ENCODE results near the gene PTPRT. TPM values are rescaled to one million over a fixed set of nuclear protein-coding genes. Genes with fewer than 3 reads are reported as not detected.

Gene PTPRT
- total RNA-seq, 2 donors from 2014 or later, result not detected

DNA sequence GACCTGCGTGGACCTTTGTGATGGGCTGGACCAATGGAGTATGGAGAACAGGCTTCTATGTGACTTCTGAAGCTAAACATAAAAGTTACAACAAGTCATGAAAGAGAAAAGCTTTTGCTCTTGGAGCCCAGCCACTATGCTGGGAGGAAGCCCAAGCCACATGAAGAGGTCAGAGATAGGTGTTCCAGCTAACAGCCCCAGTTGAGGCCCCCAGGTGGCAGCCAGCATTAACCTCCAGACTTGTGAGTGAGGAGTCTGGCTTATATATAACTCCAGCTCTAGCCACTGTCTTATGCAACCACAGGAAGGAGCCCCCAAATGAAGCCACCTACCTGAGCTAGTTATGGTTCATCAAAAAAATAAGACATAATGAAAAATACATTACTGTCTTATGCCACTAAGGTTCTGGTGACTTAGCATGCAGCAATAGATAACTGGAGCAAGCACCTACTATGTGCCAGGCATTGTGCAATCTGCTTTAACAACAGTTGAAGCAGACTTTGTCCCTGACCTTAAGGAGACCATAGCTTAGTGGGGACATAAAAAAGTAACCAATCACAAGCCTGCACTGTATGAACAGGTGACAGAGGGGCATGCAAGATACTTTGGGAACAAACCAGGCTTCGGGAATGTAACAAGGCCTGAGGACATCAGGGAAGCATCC is 599.6 kb downstream of the PTPRT start:
- no peaks in the 10 kb centered on the region for H3K4me1 ChIP-seq (ENCODE audit: control insufficient read depth in 1 of 2, low read depth in 2 of 2)
- no peak overlapping the region for H3K27ac ChIP-seq
- no peak for DNase-seq (ENCODE audit: low spot score)
- ATAC-seq (ENCODE audit: insufficient number of reproducible peaks, low FRiP score, low read depth), result no peak
- TF ChIP-seq, protein P1, sequence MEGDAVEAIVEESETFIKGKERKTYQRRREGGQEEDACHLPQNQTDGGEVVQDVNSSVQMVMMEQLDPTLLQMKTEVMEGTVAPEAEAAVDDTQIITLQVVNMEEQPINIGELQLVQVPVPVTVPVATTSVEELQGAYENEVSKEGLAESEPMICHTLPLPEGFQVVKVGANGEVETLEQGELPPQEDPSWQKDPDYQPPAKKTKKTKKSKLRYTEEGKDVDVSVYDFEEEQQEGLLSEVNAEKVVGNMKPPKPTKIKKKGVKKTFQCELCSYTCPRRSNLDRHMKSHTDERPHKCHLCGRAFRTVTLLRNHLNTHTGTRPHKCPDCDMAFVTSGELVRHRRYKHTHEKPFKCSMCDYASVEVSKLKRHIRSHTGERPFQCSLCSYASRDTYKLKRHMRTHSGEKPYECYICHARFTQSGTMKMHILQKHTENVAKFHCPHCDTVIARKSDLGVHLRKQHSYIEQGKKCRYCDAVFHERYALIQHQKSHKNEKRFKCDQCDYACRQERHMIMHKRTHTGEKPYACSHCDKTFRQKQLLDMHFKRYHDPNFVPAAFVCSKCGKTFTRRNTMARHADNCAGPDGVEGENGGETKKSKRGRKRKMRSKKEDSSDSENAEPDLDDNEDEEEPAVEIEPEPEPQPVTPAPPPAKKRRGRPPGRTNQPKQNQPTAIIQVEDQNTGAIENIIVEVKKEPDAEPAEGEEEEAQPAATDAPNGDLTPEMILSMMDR (IDR thresholded peaks at IDR 0.05), result no peak
- H3K27me3 ChIP-seq (replicated peaks; ENCODE audit: insufficient read depth), result no peaks in the 10 kb centered on the region
- no peaks in the 10 kb centered on the region for H3K36me3 ChIP-seq
- no peak overlapping the region for H3K4me3 ChIP-seq
- H3K9me3 ChIP-seq, result no peaks in the 10 kb centered on the region

DNA sequence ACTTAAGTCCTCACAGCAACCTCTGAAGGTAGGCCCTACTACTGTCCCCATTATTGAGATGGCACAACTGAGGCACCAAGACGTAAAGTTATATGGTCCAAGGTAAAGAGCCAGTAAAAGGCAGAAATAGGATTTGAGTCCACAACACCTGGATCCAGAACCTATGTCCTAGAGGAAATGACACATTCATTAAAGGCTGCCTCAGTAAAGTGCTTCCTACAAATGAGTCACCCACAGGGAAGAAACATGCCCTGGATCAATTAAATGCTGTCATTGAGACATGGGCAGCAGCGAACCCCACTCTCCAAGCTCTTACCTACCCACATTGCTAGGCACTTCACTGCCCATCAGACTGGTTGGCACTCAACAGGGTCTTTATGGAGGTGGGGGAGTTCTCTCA is 600.9 kb downstream of the PTPRT start:
- H3K4me1 ChIP-seq (ENCODE audit: control insufficient read depth in 1 of 2, low read depth in 2 of 2), result no peaks in the 10 kb centered on the region
- DNase-seq (ENCODE audit: low spot score), result no peak
- no peaks in the 10 kb centered on the region for H3K27me3 ChIP-seq (replicated peaks; ENCODE audit: insufficient read depth)
- no peaks in the 10 kb centered on the region for H3K9me3 ChIP-seq
- H3K36me3 ChIP-seq, result no peaks in the 10 kb centered on the region
- TF ChIP-seq, protein P1 (IDR thresholded peaks at IDR 0.05), result no peak
- no peak overlapping the region for H3K4me3 ChIP-seq
- ATAC-seq (ENCODE audit: insufficient number of reproducible peaks, low FRiP score, low read depth), result no peak
- H3K27ac ChIP-seq, result no peak overlapping the region

DNA sequence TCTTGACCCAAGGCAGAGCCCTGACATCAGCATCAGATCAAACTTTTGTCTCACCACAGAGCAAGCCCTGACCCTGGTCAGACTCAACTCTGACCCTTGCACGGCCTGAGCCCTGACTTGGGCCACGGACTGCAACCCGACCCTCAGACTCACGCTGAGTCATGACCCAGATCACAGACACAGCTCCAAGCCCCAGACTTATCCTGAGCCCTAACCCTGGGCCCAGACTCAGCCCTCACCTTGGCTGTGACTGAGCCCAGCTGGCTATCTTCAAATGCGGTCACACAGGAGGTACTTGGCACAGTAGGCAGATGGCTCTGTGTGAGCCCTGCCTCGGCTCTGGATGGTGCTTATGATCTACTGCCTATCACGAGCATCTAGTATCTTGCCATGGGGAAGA is 602.3 kb downstream of the PTPRT start:
- no peaks in the 10 kb centered on the region for H3K9me3 ChIP-seq
- no peak for ATAC-seq (ENCODE audit: insufficient number of reproducible peaks, low FRiP score, low read depth)
- no peaks in the 10 kb centered on the region for H3K4me1 ChIP-seq (ENCODE audit: control insufficient read depth in 1 of 2, low read depth in 2 of 2)
- H3K36me3 ChIP-seq, result no peaks in the 10 kb centered on the region
- no peaks in the 10 kb centered on the region for H3K27me3 ChIP-seq (replicated peaks; ENCODE audit: insufficient read depth)
- no peak for DNase-seq (ENCODE audit: low spot score)
- no peak overlapping the region for H3K4me3 ChIP-seq
- TF ChIP-seq, protein P1 (IDR thresholded peaks at IDR 0.05), result no peak
- H3K27ac ChIP-seq, result no peak overlapping the region

DNA sequence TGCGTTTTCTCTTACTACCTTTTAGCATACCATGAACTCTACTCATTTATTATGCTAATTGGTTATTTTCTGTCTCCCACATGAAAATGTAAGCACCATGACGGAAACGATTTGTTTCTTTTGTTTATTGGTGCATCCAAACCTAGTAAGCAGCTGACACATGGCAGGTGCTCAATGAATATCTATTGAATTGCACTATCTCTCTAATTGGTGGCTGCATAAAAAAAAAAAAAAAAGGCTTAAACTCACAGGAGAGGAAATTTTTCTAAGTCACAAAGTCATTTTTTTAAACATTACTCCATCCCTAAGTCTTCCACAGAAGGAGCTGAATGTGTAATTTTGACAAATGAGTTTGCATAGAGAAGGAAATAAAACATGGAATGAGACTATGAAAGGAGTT is 608.4 kb downstream of the PTPRT start:
- ATAC-seq (ENCODE audit: insufficient number of reproducible peaks, low FRiP score, low read depth), result no peak
- no peaks in the 10 kb centered on the region for H3K4me1 ChIP-seq (ENCODE audit: control insufficient read depth in 1 of 2, low read depth in 2 of 2)

DNA sequence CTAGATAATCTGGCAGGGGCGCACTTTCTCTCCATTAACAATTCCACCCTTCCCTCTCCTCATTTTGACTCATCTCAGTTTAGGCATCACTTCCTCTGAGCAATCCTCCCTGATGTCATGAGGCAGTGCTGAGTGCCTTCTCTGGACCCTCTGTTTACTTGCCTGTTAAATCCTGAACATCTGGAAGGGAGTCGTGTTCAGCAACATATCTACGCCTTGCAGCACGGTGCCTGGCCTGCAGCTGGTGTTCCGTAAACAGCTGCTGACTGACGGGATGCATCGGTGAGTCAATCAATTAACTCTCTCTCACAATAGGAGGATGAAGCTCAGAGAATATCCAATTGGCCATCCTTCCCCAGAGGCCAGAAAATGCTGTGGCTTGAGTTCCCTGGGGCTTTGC is 613.5 kb downstream of the PTPRT start:
- H3K4me1 ChIP-seq (ENCODE audit: control insufficient read depth in 1 of 2, low read depth in 2 of 2), result no peaks in the 10 kb centered on the region
- no peak overlapping the region for H3K27ac ChIP-seq
- H3K36me3 ChIP-seq, result no peaks in the 10 kb centered on the region
- H3K27me3 ChIP-seq (replicated peaks; ENCODE audit: insufficient read depth), result no peaks in the 10 kb centered on the region
- DNase-seq (ENCODE audit: low spot score) (no peak), ATAC-seq (ENCODE audit: insufficient number of reproducible peaks, low FRiP score, low read depth) (no peak)
- TF ChIP-seq, protein P1 (IDR thresholded peaks at IDR 0.05), result no peak
- H3K4me3 ChIP-seq, result no peak overlapping the region
- H3K9me3 ChIP-seq, result peaks cover 2% of the 10 kb centered on the region

More for the DNA sequence above, 608.4 kb downstream of the PTPRT start:
- Histone ChIP-seq H3K27ac (no peak overlapping the region), H3K36me3 (no peaks in the 10 kb centered on the region), H3K4me3 (no peak overlapping the region), H3K27me3 (replicated peaks; ENCODE audit: insufficient read depth) (no peaks in the 10 kb centered on the region), H3K9me3 (no peaks in the 10 kb centered on the region)
- DNase-seq (ENCODE audit: low spot score), result no peak
- TF ChIP-seq, protein P1 (IDR thresholded peaks at IDR 0.05), result no peak
